ENCODE measurements around the gene CD63. TPM values are rescaled to one million over a fixed set of nuclear protein-coding genes. Genes with fewer than 3 reads are reported as not detected.
"Not testable (repeated sequence)": the region's sequence is repeated elsewhere in the genome, so short reads cannot be mapped to it uniquely, and the experiment has no call there.

The CD63 gene
- total RNA-seq (2014; rRNA removed), result 2,065 and 2,281 TPM in 2 replicates
- polyA plus RNA-seq (2012), result 3,617 TPM

DNA sequence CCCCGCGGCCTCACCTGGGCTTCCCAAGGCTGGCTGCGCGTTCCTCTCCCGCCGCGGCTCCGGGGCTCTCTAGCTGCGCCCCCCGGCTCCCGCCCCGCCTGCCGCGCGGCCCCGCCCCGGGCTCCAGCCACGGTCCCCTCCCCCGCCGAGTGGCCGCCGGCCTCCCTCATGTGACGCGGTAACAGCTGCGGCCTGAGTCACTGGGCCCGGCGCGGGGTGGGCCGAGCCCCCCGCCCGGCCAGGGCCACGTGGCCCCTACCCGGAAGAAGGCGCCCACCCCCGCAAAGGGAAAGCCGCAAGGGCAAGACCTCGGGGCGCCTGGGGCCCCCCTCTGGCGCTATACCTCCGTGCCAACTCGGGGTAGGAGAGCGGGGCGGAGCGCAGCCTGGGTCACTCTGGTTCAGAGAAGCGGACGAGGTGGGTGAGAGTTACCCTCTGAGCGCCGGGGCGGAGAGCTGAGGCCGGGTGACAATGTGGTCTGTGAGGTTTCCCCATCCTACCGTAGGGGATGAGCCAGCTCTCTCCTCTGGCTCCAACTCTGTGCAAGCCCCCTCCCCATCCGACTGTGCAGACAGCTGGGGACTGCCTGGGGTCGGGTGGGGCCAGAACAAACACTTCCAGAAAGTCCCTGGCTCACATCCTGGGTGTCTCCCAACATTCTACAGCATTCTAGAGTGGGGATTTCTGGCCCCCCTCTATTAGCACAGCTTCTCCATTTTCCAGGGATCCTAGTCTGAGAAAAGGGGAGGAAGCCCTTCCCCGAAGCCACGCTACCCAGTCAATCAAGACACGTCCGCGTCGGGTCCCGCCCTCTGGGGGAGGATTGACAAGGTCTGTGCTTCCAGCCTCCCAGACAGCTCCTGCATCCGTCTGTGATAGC is at the start of gene CD63:
TSS of gene CD63 (minus strand) at position 71 of the 880 bp plus-strand sequence. CDS start 668 bp downstream, outside the sequence.
- DNase-seq (ENCODE audit: low read depth), result peak; percentile 97

GRCh38 chr12:55777856-55778255 is 49.0 kb upstream of the CD63 start:
- no peak for DNase-seq (ENCODE audit: low read depth)

GRCh38 chr12:55771736-55772135 is 42.9 kb upstream of the CD63 start:
- DNase-seq (ENCODE audit: low read depth), result peak; percentile 88

- no peak for DNase-seq (ENCODE audit: low read depth)
These were observed 38.3 kb upstream of the CD63 start for GRCh38 chr12:55767156-55767555.

DNA sequence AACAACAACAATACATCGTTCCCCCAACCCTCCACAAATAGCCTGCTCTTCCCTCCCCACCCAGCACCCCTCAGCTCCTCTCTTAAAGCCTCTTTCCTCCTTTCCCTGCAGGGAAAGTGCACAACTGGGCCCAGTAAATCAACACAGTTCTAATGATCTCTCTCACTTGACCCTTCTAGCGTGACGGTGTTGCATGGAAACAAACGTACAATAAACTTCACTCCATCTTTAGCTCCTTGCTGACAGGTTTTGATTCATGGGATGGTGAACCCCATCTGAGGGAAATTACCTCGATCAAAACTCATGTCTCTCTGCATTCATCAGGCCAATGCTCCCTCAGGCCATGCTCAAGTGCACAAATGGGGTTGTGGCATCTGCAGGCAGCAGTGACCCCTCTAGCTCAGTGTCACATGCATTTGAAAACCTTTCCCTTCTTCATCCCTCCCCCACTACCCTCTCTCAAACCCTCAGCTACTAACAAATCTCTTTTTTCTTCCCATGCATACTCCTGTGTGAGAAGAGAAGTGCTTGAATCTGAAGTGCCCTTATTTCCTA is 37.0 kb upstream of the CD63 start:
- no peak for DNase-seq (ENCODE audit: low read depth)

- DNase-seq (ENCODE audit: low read depth), result no peak
These were observed 33.8 kb upstream of the CD63 start for GRCh38 chr12:55762646-55763045.

- no peak for DNase-seq (ENCODE audit: low read depth)
These were observed 31.9 kb upstream of the CD63 start for GRCh38 chr12:55760663-55761062.

- DNase-seq (ENCODE audit: low read depth), result not testable (repeated sequence)
These were observed 29.8 kb upstream of the CD63 start for GRCh38 chr12:55758575-55758974.

DNA sequence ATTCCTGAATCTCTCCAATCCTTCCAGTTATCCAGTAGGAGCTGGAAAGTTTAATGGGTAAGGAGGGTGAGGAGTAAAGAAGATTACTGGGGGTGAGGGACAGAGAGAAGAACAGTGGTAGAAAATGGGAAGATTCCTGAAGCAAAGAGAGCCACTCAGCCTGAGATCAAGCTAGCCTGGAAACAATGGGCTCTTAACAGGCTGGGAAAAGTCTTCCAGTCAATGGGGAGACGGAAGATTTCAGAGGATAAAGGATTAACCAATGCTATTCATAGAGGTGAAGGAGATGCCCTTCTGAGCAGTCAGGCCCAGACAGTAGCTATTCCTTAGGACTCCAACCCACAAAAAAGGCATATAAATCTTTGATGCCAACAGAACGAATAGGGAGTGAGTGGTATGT is 28.9 kb upstream of the CD63 start:
- no peak for DNase-seq (ENCODE audit: low read depth)

GRCh38 chr12:55755246-55755645 is 26.4 kb upstream of the CD63 start:
- DNase-seq (ENCODE audit: low read depth), result no peak

DNA sequence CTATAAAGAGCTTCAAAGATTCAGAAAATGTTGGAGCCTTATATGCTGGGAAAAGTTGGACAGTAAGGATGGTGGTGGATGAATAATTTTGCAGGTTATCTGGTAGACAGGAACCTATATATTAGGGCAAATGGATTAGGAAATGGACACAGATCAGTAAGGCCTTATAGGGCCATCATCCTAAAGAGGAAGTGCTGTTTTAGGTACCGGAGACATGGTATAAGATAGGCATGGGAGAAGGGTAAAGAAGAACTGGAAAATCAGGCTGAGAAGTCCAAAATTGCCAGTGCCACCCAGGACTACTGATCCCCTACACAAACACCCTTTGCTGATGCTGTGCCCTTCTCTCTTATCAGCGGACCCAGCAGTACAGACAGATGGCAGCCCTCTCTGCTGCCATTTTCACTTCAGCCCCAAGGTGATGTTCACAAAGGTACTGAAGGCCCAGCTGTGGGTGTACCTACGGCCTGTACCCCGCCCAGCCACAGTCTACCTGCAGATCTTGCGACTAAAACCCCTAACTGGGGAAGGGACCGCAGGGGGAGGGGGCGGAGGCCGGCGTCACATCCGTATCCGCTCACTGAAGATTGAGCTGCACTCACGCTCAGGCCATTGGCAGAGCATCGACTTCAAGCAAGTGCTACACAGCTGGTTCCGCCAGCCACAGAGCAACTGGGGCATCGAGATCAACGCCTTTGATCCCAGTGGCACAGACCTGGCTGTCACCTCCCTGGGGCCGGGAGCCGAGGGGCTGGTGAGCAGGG is 19.6 kb upstream of the CD63 start:
- DNase-seq (ENCODE audit: low read depth), result no peak

- no peak for DNase-seq (ENCODE audit: low read depth)
These were observed 18.1 kb upstream of the CD63 start for GRCh38 chr12:55746913-55747231.

GRCh38 chr12:55746174-55746912 is 17.5 kb upstream of the CD63 start:
- no peak for DNase-seq (ENCODE audit: low read depth)

DNA sequence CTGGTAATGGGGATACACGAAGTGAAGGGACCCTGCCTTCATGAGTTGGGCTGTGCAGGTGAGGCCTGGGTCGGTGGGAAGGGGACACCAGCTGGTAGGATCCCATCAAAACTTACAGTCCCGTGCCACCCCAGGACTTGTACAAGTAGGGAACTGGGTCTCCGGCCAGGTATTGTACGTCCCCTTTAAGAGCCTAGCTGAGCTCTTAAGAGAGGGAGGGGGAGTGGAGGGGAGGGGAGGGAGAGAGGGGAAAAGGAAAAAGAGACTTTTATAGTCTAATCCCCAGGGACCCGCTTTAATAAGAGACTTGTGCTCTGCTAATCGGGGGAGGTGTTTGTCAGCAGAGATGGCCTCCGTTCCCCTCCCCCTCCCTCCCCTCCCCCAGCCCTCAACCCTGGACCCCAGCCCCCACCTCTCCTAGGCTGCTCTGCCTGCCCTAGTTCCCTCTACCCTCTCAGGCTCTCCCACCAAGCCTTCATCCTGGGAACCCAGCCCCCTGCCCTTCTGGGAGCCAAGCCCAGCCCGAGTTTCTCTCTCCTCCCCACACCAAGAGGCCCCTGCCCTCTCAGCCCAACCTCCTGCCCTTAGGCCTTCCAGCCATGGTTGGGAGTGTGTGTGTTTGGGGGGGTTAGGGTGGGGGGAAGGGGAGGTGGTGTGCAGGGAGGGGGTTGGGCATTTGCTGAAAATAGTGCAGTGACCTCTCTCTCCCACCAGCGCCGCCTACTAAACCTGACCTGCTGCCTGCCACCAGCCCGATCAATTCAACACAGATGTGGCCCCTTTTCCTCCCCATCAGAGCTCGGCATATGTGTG is 16.8 kb upstream of the CD63 start:
- peak; percentile 25 for DNase-seq (ENCODE audit: low read depth)

DNA sequence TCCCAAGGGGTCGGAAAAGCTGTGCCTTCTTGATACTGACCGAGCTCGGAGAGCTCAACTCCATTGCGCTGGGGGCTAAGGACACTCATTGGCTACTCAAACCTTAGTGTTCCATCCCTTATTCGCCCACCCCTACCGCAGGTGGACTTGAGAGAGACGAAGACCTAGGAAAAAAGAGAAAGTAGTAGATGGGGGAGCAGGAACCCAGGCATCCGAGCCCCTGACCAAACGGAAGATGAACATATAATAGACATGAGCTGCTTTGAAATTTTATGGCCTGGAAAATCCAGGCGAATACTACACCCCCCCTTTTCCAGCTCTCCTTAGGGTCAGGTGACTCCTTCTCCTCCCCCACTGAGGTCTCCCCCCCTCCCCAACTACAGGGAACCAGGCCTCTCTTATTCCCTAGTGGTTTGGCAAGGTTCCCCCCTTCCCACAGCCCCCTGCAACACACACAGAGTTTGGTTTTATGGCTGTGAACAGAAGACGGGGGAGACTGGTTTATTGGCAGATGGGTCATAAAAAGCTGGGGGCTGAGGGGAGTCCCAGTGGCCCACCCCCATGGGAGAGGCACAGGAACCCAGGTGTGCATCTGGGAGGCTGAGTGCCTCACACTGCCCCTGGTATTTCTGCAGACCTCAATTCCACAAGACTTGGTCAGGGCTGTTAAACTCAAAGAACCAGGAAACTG is 15.7 kb upstream of the CD63 start:
- DNase-seq (ENCODE audit: low read depth), result no peak

- peak; percentile 74 for DNase-seq (ENCODE audit: low read depth)
These were observed 14.9 kb upstream of the CD63 start for GRCh38 chr12:55743406-55744339.

- peak; percentile 75 for DNase-seq (ENCODE audit: low read depth)
These were observed 14.1 kb upstream of the CD63 start, which contains the start of gene GDF11 for GRCh38 chr12:55742719-55743405. GDF11 (plus strand) TSS chr12:55743122; CDS start chr12:55743317, 195 bp downstream.

GRCh38 chr12:55741931-55742680 is 13.3 kb upstream of the CD63 start:
- no peak for DNase-seq (ENCODE audit: low read depth)

Data from LHCN-M2 (cell line).